Skin epidermis (tissue), 12 donors: ENCODE results near the gene LAMB1.
A peak's percentile ranks its signal among the peaks of the same experiment; 100 is the strongest.

ENCODE experiments used
- H3K27ac ChIP-seq, 21 experiments: fragments of 200-600 bp; sonication (generic) in 11 of 21; one replicate each; pipeline ENCODE4 v1.5.0; 2020; ENCODE audit warnings: mild to moderate bottlenecking in 3 of 21, inconsistent platforms in 2 of 21, moderate library complexity in 2 of 21
- H3K4me3 ChIP-seq, 7 experiments: fragments of 200-600 bp; sonication (generic) in 2 of 7; one replicate each; pipeline ENCODE4 v1.5.0; 2020; ENCODE audit warnings: inconsistent platforms in 2 of 7, mild to moderate bottlenecking in 2 of 7, moderate library complexity in 1 of 7

Gene LAMB1

GRCh38 chr7:108020585-108020984 is 17.6 kb upstream of the LAMB1 start:
- Histone ChIP-seq H3K4me3 (no peak overlapping the region), H3K27ac (no peak overlapping the region)

GRCh38 chr7:108018668-108019067 is 15.7 kb upstream of the LAMB1 start:
- Histone ChIP-seq H3K27ac (no peak overlapping the region), H3K4me3 (no peak overlapping the region)

DNA sequence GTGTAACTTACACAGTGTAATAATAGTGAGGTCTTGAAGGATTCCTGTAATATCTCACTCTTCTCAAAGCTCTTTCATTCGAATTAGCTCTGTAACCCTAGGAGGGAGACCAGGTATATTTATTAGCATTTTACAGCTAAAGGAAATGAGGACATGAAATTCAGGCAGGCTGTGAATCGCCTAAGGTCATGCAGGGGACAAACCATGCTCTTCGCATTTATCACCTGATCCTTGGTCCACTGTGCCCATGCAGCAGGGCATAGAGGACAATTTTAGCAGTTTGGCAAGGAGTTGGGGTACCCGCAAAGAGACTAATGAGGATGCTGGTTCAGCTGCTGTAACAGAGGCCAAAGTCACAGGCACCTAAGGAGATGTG is 14.8 kb upstream of the LAMB1 start:
- H3K27ac ChIP-seq = no peak overlapping the region
- H3K4me3 ChIP-seq = no peak overlapping the region

GRCh38 chr7:108016841-108017775 is 14.1 kb upstream of the LAMB1 start:
- H3K4me3 ChIP-seq = no peak overlapping the region
- H3K27ac ChIP-seq = no peak overlapping the region

DNA sequence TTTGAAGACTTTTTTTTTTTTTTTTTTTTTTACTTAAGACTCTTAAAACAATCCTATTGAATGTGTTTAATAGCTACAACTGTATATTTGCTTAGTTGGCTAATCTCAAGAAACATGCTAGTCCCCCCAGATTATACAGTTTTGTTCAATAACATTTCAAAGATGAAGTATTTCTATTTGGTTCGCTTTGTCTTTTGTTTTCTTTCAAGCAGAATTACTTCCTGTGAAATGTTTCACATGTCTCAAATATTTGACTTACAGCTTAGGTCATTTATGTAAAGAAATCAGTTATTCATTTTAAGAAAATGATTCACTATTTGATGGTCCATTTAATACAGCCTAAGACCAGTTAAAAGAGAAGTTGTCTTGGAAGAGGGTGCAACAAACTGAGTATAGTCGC is 12.8 kb upstream of the LAMB1 start:
- no peak overlapping the region for H3K27ac ChIP-seq

GRCh38 chr7:108014747-108015682 is 12.1 kb upstream of the LAMB1 start:
- Histone ChIP-seq H3K4me3 (no peak overlapping the region), H3K27ac (no peak overlapping the region)

More for the DNA sequence above, 12.8 kb upstream of the LAMB1 start:
- H3K4me3 ChIP-seq = no peak overlapping the region

GRCh38 chr7:108014215-108014614 is 11.3 kb upstream of the LAMB1 start:
- no peak overlapping the region for H3K4me3 ChIP-seq
- H3K27ac ChIP-seq = no peak overlapping the region

DNA sequence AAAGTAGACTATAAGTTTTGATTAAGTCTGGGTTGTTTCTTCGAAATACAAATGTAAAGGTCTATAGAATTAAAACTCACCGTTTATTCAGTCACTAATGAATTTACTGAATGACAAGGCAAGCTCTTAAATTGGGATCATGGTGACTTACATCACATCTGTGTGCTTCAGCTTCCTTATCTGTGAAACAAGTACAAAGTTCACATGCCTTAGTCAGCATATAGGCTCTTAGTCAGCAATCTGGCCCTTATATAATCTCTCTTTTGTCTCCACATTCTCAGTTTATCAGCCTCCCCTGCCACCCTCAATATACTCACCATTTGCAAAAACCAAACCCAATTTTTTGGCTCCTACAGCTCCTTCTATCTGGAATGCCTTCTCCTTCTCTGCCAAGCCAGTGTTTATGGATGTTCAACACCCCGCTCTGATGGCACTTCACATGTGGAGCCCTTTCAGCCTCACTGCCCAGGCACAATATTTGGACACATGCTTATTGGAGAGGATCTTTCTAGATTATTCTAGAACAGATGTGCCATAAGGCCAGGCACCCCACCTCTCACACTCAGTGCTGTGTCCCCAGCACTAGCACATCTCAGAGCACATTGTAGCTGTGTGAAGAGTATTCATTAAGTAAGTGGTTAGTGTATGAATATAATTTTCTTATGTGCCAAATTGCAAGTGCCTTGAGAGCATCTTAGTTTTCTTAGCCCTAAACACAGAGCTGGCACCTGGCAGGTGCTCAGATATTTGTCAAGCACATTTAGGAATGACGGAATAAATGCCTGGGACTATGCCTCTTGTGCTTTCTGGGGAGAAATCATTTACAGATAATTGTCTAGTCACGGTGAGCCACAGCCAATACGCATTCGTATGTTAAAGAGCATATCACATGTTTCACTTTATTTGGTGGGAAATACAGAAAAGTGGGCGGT is 9.8 kb upstream of the LAMB1 start:
- no peak overlapping the region for H3K27ac ChIP-seq
- H3K4me3 ChIP-seq = no peak overlapping the region

DNA sequence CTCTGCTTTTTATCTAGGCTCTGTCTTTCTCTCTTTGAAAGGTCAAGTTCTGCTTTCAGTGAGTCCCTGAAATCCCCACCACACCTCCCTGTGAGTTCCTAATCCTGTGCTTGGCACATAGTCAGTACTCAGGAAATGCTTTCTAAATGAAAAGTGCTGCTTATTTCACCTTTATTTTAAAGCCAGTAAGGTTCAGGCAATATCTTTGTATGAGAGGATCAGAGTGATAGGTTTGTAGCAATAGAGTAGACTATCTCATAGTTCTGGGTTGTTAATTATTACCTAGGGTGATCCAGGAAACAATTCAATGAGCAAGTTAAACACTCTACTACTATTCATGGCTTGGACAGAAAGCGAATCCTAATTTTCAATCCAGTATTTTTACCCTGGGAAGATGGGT is 7.4 kb upstream of the LAMB1 start:
- H3K27ac ChIP-seq = peak overlapping the region in 3 of 21 experiments; percentile 37 to 56 (median 44)

GRCh38 chr7:108009873-108010272 is 6.9 kb upstream of the LAMB1 start:
- Histone ChIP-seq H3K4me3 (no peak overlapping the region), H3K27ac (peak overlapping the region in 2 of 21 experiments; percentile 37 to 56)

More for the DNA sequence above, 7.4 kb upstream of the LAMB1 start:
- H3K4me3 ChIP-seq = no peak overlapping the region

DNA sequence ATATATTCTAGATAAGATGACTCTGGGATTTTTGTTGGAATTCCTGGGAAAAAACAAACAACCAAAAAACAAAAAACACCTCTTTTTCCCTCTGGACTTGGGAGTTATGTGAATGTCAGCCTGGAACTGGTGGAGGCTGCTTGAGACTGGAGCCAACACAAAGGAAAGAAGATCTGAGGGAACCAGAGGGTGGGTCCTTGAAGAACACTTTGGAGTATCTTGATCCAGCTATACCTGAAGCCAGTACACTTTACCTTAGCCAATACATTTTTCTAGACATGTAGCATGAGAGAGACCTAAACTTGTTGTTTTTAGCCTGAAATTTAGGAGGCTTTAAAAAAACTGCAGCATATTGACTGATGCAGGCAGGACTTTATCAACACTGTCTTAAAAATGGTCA is 5.9 kb upstream of the LAMB1 start:
- H3K27ac ChIP-seq = no peak overlapping the region
- no peak overlapping the region for H3K4me3 ChIP-seq

DNA sequence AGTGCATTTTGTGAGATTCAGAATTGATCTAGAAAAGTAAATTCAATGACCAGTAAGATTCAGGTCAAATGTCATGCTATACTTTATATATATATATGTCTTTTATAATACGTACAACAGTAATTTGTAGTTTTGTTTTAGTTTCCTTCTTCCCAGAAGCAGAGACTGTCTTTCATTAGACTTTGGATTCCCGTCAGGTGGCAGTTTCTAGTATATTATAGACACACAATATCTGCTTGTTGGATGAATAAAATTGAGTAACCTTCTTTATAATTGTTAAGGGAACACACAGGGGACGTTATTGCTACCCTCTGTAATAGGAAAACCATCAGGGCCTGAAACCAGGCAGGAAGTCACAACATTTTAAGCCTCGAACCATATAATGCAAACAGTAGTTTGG is 5.3 kb upstream of the LAMB1 start:
- H3K4me3 ChIP-seq = no peak overlapping the region

GRCh38 chr7:108007762-108008161 is 4.8 kb upstream of the LAMB1 start:
- Histone ChIP-seq H3K27ac (no peak overlapping the region), H3K4me3 (no peak overlapping the region)

More for the DNA sequence above, 5.3 kb upstream of the LAMB1 start:
- H3K27ac ChIP-seq = no peak overlapping the region

- Histone ChIP-seq H3K27ac (no peak overlapping the region), H3K4me3 (no peak overlapping the region)
These were observed 4.3 kb upstream of the LAMB1 start for GRCh38 chr7:108007261-108007660.

GRCh38 chr7:108004220-108005142 is 1.5 kb upstream of the LAMB1 start:
- no peak overlapping the region for H3K4me3 ChIP-seq

DNA sequence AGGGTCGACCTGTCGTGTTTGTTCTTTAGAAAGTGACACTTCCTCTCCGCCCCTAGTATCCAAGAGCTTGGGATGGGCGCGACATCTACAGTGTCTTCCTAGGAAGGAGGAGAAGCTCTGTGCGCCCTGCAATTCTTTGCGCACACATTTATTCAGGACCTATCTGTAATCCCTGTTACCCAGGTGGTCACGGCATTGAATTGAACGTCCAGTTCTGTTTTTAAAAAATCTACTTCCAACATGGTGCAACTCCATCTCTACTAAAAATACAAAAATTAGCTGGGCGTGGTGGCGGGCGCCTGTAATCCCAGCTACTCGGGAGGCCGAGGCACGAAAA is 606 bp upstream of the LAMB1 start:
- H3K27ac ChIP-seq = peak overlapping the region in 17 of 21 experiments; percentile 49 to 92 (median 80)
- H3K4me3 ChIP-seq = peak overlapping the region; percentile 40 to 66 (median 51)

More at GRCh38 chr7:108004220-108005142, 1.5 kb upstream of the LAMB1 start:
- H3K27ac ChIP-seq = peak overlapping the region in 6 of 21 experiments; percentile 3 to 92 (median 27)

GRCh38 chr7:108001764-108002725 is 916 bp downstream of the LAMB1 start:
- H3K27ac ChIP-seq = peak overlapping the region; percentile 15 to 92 (median 78)
- H3K4me3 ChIP-seq = peak overlapping the region; percentile 40 to 66 (median 51)
